HG02840 (cell line): Measurements from ENCODE around the gene BNIP2.
"Not testable (repeated sequence)": the region's sequence is repeated elsewhere in the genome, so short reads cannot be mapped to it uniquely, and the experiment has no call there.

Experiments
- ATAC-seq: cut with Tn5 transposase; IDR thresholded peaks from one replicate; pipeline ENCODE4 v1.9.1; 2021; ENCODE audit warnings: mild to moderate bottlenecking, moderate library complexity, moderate number of reproducible peaks; ENCODE audit not compliant: unreplicated experiment, low FRiP score

Gene BNIP2

DNA sequence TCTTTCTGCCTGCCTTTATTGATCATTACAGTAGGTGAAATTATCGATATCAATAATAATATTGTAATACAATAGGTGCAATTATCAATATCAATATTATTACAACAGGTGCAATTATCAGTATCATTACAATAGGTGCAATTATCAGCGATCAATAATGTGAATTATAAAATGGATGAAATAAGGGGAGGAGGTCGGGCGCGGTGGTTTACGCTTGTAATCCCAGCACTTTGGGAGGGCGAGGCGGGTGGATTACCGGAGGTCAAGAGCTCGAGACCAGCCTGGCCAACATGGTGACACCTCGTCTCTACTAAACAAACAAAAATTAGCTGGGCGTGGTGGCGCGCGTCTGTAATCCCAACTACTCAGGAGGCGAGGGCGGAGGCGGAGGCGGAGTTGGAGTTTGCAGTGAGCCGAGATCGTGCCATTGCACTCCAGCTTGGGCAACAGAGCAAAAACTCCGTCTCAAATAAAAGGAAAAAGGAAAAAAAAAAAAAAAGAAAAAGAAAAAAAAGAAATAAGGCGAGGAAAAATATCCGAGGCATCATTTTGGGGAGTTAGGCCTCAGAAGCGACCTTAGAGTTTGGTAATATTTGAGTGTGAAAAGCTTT lies 611 bp upstream of the BNIP2 start:
- ATAC-seq: no peak

DNA sequence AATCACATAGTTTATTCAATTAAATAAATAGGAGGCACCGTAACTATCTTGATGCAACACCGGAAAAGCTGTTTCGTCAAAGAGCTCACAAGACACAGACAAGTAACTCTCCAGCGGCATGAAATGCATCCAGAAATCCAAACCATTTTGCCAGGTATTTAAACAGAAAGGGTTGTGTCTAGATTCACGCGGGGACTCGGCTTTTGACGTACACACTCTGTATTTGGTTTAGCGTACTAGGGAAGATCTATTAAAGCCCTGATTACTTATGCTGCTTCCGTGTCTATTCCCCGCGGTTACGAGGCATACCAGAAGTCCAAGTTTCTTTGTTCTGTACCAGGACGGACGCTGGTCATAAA lies 718 bp downstream of the BNIP2 start:
- ATAC-seq: peak; percentile 7

DNA sequence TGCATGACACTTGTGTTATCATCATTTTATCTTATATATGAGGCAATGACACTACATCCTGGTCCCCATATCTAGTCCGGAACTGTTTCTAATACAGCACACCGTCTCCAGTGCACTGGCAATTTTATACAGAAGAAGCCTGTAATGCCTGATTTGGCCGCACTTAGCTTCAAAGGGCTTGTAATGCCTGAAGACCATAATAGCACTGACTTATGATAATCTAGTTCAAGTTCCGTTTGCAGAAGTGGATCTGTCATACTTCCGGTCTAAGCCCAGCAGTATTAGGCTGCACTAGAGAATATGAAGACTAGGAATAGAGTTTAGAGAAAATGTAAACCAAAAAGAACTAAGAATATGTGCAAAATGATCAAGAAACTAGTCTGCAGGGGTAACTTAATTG lies 1.3 kb downstream of the BNIP2 start:
- ATAC-seq: no peak

DNA sequence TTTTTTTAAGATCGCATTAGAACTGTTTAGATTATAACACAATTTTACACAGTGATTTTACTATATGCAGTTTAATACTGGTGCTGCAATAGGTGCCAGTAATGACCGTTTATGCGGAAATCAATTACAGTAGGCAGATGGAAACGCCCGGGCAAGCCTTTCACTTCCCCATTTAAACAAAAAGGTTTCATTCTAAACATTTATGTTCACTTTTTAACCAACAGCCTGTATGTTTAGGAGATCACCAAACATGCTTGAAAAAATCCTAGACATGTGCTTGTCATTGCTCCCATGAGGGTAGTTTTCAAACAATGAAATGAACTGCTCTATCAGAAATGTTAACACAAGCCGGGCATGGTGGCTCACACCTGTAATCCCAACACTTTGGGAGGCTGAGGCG lies 2.7 kb downstream of the BNIP2 start:
- no peak for ATAC-seq

DNA sequence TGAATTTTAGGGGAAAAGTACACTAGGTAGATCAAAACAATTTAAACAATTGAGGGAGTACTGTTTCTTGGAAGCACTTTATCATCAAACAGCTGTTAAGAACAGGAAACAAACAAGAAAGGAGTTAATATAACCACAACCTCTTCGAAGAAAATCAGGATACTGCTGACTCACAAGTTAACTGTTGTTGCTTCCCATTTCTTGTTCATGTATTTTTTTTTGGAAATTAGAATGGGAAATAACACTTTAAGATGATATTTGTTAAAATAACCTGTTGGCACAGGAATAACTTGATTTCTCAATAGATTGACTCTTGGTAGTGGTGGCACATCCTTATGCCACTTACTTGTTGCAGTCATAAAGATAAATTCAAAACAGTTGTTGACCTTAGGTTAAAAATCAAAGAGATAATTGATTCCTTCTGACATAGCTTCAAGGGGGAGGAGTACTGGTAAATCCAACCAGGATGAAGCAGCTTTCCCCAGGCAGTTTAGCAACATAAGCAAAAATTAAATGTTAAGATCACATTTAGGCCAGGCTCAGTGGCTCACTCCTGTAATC lies 3.3 kb downstream of the BNIP2 start:
- no peak for ATAC-seq

DNA sequence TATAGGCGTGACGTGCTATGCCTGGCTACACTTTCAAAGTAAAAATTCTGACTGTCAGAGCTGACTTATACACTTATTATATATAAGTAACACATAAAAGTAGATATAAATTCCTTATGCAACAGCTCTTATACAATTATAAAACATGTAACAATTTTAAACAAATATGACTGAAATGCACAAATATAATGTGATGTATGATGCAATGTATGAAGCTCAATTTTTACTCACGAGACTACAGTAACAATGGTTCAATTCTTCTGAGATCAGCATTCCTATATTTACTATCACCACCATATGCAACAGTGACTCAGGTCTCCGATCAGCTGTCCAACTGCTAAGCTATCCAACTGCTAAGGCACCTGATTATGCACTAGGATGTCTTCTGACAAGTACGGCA lies 8.2 kb downstream of the BNIP2 start:
- ATAC-seq: no peak

DNA sequence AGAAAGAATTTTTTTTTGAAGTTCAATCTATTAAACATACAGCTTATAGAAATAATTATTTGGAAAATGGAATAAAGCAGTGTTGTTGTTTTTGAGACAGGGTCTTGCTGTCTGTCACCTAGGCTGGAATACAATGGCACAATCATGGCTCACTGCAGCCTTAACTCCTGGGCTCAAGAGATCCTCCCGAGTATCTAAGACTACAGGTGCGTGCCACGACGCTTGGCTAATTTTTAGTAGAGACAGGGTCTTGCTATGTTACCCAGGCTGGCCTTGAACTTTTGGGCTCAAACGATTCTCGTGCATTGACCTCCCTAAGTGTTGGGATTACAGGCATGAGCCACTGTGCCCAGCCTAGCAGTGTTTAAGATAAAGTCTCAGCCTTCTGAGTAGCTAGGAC lies 8.8 kb downstream of the BNIP2 start:
- no peak for ATAC-seq

DNA sequence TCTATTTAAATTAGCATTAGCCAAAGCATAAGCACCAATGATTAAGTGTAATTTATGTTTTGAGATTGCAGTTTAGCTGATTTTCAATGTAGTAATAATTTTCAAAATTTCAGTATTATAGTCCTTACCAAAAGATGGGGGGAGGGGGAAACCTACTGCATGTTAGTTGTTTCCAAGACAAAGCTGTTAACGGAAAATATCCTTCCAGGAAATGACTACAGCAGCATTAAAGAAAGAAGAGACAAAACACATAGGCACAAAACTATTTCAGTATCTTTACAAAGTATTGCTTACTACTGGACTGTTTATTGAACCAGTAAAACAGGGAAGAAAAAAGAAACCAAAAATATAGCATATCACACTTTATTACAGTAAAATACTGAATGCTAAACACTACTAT lies 10.5 kb downstream of the BNIP2 start:
- no peak for ATAC-seq

DNA sequence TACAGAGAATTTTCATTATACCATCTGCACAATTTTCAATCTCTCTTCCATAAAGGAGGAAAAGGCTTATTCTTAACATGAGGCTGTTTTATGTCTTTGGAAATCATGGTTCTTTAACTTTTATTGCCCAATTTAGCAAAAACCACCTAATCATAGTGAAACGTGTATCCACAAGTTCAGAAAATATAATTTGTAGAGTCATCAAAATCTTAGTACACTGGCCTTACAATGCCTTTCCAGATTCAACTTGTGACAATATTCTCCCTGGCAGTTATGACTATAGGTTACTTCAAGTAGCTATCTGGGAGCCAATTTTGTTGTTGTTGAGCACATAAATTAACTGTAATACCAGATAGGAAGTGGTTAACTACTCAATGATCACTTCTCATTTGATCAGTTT lies 10.9 kb downstream of the BNIP2 start:
- ATAC-seq: no peak

DNA sequence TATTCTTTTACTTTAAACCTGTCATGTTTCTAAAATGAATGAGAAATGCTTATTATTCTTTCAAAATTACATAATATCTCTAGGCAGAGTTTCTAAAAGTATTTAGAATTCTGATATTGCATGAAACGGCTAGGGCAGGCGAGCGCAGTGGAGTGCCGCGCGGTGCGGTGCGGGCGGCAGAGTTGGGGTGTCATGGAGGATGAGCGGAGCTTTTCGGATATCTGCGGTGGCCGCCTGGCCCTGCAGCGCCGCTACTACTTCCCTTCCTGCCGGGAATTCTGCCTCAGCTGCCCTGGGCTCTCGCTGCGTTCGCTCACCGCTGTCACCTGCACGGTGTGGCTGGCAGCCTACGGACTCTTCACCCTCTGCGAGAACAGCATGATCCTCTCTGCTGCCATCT lies 12.6 kb downstream of the BNIP2 start:
- ATAC-seq: no peak

DNA sequence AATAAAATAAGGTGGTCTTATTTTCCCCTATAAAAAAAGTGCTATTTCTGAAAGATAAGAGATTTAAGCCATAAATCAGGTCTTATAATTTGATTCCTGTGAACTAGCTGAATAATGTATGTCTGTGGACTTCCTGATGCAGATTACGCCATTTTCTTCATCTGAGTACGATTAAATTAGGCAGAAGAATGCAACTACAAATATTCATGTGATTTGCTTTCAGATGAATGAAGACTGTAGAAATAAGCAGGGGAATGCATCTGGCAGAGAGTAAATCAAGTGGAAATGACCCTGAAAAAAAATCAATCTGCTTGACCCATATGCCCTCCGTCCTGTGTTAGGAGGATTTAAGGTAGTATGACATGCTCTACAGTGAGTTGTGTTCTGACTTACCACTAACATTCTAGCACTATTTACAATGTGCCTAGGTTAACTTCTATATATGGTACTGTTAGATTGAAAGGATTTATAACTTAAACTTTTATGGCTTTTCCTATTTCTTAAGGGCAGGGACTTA lies 14.7 kb downstream of the BNIP2 start:
- ATAC-seq: no peak

DNA sequence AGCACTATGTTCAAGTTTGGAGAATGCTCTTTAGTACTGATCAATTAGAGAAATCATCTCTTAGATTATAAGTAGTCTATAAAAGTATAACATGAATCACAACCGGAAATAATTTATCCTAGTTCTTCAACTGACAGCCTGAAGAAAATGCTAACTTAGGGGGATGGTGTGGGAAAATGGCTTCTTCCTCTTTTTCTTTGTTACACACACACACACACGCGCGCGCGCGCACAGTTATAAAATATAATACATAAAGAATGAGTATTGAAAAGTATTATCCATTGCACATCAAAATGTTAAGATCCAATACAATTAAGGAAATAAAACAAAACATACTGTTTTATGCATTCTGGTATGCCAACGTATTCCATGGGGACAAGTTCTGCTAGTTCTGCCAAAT lies 20.6 kb downstream of the BNIP2 start:
- ATAC-seq: no peak

DNA sequence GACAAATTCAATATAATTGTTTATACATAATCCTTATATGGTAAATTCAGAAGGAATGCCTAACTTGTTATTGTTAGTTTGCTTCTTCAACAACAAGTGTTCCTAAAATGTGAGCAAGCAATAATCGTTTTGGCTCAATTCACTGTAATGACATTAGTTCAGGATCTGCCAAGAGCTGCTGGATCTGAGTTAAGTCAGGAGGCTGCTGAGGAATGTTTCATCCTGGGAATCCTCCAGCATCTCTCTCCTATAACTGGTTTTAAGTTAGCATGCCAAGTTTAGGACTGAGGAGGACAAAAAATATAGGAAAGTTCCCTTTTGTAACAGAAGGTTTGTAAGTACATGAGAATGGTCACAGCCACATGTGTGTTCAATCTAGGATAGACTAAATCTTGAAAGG lies 26.9 kb downstream of the BNIP2 start:
- ATAC-seq: no peak

DNA sequence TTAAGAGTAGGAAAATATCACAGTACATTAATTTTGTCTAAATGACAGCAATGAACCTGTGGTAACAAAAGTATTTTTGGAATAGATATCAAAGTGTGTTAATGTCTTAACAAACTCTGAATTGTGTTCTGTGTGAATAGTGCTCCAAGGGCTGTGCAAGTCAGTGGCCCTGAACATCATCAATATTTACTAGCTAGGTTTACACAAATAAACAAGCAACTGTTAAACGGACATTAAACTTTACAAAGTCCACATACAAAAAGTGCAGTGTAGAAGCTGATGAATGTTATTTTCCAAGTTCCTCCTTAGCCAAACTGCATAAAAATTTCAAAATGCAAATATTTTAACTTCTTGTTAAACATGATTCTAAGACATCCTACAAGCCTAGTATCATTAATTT lies 29.8 kb downstream of the BNIP2 start:
- ATAC-seq: no peak

DNA sequence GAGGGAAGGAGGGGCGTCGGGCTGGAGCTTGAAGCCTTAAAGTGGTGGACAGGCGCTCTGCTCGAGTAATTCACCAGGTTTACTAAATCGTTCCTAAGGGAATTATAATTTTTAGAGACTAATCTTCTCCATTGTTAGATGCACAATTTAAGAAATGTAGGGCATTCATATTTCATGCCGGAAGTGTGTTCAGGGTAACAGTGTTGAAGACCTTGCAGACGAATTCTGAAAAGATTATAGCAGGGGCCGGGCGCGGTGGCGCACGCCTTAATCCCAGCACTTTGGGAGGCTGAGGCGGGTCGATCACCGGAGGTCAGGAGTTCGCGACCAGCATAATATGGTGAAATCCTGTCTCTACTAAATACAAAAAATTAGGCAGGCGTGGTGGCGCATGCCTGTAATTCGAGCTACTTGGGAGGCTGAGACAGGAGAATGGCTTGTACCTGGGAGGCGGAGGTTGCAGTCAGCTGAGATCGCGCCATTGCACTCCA lies 31.4 kb downstream of the BNIP2 start:
- no peak for ATAC-seq

DNA sequence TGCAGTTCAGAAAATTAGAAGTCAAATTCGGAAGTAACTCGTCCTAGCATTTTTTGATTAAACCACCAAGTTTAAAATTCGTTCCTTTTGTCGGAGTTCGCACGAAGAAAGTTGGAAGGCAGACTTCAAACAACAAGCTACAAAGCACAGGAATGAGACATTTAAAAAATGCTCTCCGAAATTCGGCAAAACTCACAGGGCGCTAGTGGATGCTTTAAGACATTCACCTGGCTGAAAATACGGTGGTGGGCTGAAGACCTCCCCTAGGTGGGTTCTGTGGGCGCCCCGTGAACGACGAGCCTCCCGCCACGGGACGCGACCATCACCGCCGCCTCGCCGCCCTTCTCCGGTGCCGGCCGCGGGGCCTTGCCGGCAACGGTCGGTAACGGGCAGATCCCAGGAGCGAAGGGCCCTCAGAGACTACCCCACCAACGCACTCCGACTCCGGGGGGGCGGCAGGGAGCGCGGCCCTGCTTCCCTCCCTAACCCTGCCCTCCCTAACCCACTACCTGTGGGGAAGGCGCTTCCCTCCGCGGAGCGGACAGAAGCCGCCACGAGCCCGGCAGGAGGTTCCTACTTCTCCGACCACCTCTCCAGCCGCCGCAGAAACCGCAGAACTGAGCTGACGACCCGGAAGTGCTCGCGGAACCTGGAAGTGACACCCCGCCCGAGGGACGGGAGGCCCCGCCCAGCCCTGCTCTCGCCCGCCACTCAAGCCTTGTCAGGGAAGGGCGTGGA lies 32.1 kb downstream of the BNIP2 start, which contains the start of gene GTF2A2:
GTF2A2 (minus strand) TSS at position 619 of the 738 bp plus-strand sequence. CDS start 5,238 bp downstream, outside the sequence.
- ATAC-seq: peak; percentile 96

DNA sequence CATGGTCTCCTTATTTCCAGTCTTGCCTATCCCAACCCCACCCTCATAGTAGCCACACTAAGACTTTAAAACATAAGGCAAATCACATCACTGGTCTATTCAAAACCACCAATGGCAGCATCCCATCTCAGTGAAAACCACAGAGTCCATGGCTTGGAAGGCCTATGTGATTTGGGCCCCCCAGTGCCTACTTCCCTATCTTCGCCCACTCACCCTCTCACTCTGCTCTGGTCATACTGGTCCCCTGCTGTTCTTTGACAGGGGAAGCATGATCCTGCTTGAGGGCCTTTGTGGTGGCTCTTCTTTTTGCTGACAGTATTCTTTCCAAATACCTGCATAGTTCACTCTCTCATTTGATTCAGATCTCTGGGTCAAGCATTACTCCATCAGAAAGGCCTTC lies 35.1 kb downstream of the BNIP2 start:
- ATAC-seq: no peak

DNA sequence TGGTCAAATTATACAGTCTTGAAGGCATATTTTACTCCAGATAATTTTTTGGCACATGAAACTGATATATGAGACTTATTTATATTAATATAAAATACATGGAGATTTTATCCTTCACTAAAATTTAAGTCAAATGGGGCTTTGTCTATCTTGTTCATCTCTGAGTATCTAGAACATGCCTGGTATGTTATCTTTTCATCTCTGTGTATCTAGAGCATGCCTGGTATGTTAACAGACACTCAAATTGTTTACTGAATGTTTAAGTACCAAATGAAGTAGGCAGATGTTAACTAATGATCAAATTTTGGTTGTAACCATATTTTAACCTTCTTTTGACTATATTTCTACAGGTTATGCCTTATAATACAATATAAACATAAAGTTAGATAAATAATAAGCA lies 39.5 kb downstream of the BNIP2 start:
- no peak for ATAC-seq

DNA sequence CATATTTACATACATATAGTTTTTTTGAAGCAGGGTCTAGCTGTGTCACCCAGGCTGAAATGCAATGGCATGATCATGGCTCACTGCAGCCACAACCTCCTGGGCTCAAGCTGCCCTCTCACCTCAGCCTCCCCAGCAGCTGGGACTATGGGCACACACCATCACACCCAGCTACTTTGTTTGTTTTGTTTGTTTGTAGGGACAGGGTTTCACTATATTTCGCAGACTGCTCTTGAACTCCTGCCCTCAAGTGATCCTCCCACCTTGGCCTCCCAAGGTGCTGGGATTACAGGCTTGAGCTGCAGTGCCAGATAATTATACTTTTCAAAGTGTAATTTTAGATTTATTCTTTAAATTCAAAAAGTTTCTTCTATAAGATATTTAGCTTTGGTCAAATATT lies 42.0 kb downstream of the BNIP2 start:
- ATAC-seq: no peak

DNA sequence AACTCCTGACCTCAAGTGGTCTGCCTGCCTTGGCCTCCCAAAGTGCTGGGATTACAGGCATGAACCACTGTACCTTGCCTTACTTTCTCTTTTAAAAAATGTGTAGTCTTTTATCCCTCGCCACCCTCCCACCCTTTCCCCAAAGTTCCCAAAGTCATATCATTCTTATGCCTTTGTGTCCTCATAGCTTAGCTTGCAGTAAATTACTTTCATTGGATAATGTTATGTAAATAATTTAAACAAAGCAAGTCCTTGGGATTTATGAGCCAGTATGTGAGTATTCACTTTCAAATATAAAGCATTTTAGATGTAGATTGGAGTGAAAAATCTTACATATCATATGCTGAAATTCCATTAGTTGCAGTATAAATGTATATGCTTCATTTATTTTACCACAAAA lies 42.8 kb downstream of the BNIP2 start:
- no peak for ATAC-seq

DNA sequence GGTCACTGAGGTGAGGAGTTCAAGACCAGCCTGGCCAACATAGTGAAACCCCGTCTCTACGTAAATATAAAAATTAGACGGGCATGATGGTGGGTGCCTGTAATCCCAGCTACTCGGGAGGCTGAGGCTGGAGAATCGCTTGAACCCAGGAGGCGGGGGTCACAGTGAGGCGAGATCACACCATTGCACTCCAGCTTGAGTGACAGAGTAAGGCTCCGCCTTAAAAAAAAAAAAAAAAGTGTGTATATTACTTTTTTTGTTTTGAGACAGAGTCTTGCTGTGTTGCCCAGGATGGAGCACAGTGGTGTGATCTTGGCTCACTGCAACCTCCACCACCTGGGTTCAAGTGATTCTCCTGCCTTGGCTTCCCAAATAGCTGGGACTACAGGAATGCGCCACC lies 43.3 kb downstream of the BNIP2 start:
- not testable (repeated sequence) for ATAC-seq

DNA sequence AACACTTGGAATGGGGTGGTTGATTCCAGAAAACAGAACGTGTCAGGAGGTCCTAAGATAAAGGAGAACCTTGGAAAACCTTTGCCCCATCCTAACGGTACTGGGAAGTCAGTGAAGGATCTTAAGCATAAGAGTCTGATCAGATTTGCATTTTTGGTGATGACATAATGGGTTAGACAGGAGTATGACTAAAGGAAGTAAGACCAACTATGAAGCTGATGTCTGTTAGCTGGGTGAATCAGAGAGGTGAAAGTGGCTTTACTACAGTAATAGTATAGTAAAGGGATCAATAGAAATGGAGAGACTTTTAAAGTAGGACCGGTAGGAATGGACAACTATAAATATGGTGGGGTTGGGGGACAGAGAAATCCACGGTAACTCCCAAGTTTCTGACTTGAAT lies 44.4 kb downstream of the BNIP2 start:
- no peak for ATAC-seq
